ENCODE measurements around the gene RNF157. TPM values are rescaled to one million over a fixed set of nuclear protein-coding genes. Genes with fewer than 3 reads are reported as not detected.

The RNF157 gene
- total RNA-seq, 4 donors from 2014 or later, result 32.5 to 164 (median 54.8) TPM

- 89% methylated on average over 12 of the region's 15 CpGs; no CpG with 5 or more reads in 1 of the 2 donors for WGBS, 2 donors (ENCODE audit: low coverage in 1 of 2)
- Histone ChIP-seq H3K27ac (no peak overlapping the region), H3K36me3 (no peaks in the 10 kb centered on the region), H3K4me1 (peaks cover 0 to 7% (median 2%) of the 10 kb centered on the region in 4 donors), H3K9me3 (no peaks in the 10 kb centered on the region), H3K4me3 (no peak overlapping the region), H3K27me3 (no peaks in the 10 kb centered on the region)
- DNase-seq, result no peak
- TF ChIP-seq EP300 (IDR thresholded peaks at IDR 0.05; ENCODE audit: low read depth) (no peak), CTCF (IDR thresholded peaks at IDR 0.05) (no peak), POLR2AphosphoS5 (IDR thresholded peaks at IDR 0.05) (no peak), POLR2A (IDR thresholded peaks at IDR 0.05) (no peak)
- in situ Hi-C loops (cut with MboI; ENCODE audit: low pct_ligation_motif_present in 1 of 4, low pct_unique_long_range_greater_than_20kb in 1 of 4, low sequenced_read_pairs in 3 of 4), result loop anchor here (5.0 to 25.0 kb wide), 5 partner anchors 93 to 268 kb away; partner anchors contain the start of gene CDK3 (in 2 of the 4)
- intact Hi-C loops (cut with DNase I; ENCODE audit: low total_unique reads), result loop anchor here (5.0 kb wide), 1 partner anchor 158 kb away; no protein-coding TSS in a partner anchor
Observed at GRCh38 chr17:76279742-76280287, 39.5 kb upstream of the RNF157 start.

GRCh38 chr17:76278952-76279741, 38.9 kb upstream of the RNF157 start:
- DNase-seq, result peak; percentile 91
- intact Hi-C loops (cut with DNase I; ENCODE audit: low total_unique reads) (loop anchor here (5.0 kb wide), 1 partner anchor 157 kb away; no protein-coding TSS in a partner anchor), in situ Hi-C loops (cut with MboI; ENCODE audit: low pct_ligation_motif_present in 1 of 4, low pct_unique_long_range_greater_than_20kb in 1 of 4, low sequenced_read_pairs in 3 of 4) (loop anchor here in 3 of 4 donors (25.0 kb wide), 2 partner anchors 92 to 267 kb away; partner anchors contain the start of gene CDK3 (in 2 of the 3))
- peak overlapping the region in 1 of 4 donors; percentile 1 for H3K27ac ChIP-seq
- peaks cover 0 to 7% (median 2%) of the 10 kb centered on the region in 4 donors for H3K4me1 ChIP-seq
- TF ChIP-seq POLR2A (IDR thresholded peaks at IDR 0.05), result no peak
- TF ChIP-seq CTCF (IDR thresholded peaks at IDR 0.05), result peak; percentile 95 to 98 (median 98)
- H3K36me3 ChIP-seq, result no peaks in the 10 kb centered on the region
- WGBS, 2 donors (ENCODE audit: low coverage in 1 of 2), result 49% methylated on average over 25 of the region's 28 CpGs; no CpG with 5 or more reads in 1 of the 2 donors
- H3K4me3 ChIP-seq, result no peak overlapping the region
- H3K9me3 ChIP-seq, result no peaks in the 10 kb centered on the region
- H3K27me3 ChIP-seq, result no peaks in the 10 kb centered on the region

DNA sequence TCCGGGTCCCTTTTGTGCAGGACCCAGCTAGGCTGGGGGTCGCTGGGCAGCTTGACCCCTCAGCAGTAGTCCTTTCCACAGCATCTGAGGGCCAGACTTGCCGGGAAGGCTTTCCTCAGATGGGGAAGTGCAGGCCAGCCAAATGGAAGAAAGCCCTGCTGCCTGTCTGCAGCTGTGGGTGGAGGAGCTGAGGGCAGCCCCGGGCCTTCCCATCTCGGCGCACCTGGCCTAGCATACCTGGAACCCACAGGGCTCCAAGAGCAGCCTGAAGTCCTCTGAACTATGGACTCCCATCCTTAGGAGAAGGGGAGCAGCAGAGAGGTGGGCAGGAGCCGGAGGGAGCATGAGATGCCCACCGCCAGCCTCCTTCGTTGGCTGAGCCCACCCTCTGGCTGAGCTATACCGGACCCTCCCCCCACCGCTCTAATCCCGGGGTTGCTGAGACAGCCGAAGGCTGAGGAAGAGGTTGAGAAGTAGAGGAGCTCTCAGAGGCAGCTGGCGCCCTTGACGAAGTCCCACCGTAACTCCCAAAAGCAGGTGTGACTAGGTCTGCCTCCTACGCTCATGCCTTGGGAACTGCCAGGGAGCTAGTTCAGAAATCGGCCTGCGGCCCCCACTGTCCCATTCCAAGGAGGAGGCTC, 38.1 kb upstream of the RNF157 start:
- H3K4me1 ChIP-seq, result peaks cover 0 to 8% (median 4%) of the 10 kb centered on the region in 4 donors
- in situ Hi-C loops (cut with MboI; ENCODE audit: low pct_ligation_motif_present in 1 of 4, low pct_unique_long_range_greater_than_20kb in 1 of 4, low sequenced_read_pairs in 3 of 4) (loop anchor here in 3 of 4 donors (25.0 kb wide), 2 partner anchors 91 to 266 kb away; partner anchors contain the start of gene CDK3 (in 2 of the 3)), intact Hi-C loops (cut with DNase I; ENCODE audit: low total_unique reads) (loop anchor here (5.0 kb wide), 1 partner anchor 156 kb away; no protein-coding TSS in a partner anchor)
- H3K27me3 ChIP-seq, result no peaks in the 10 kb centered on the region
- H3K9me3 ChIP-seq, result no peaks in the 10 kb centered on the region
- H3K36me3 ChIP-seq, result no peaks in the 10 kb centered on the region
- whole genome bisulfite sequencing, 2 donors (ENCODE audit: low coverage in 1 of 2), result 87% methylated on average over 19 of the region's 19 CpGs; no CpG with 5 or more reads in 1 of the 2 donors
- TF ChIP-seq CTCF (IDR thresholded peaks at IDR 0.05) (no peak), POLR2AphosphoS5 (IDR thresholded peaks at IDR 0.05) (no peak), POLR2A (IDR thresholded peaks at IDR 0.05) (no peak), EP300 (IDR thresholded peaks at IDR 0.05; ENCODE audit: low read depth) (no peak)
- no peak overlapping the region for H3K4me3 ChIP-seq
- DNase-seq, result no peak
- H3K27ac ChIP-seq, result no peak overlapping the region

Measured in transverse colon (tissue), 4 donors.